KBM-7 (cell line): Measurements from ENCODE around the gene BRMS1.
A peak's percentile ranks its signal among the peaks of the same experiment; 100 is the strongest.
"Not testable (repeated sequence)": the region's sequence is repeated elsewhere in the genome, so short reads cannot be mapped to it uniquely, and the experiment has no call there.

Source experiments
- DNase-seq: peaks from one replicate; pipeline ENCODE4 v3.0.0-alpha.2; 2015
- in situ Hi-C: fragments of 300-500 bp; cut with MboI; formaldehyde crosslinking; loops from 2 replicates; pipeline ENCODE4 v1.14.3; 2020; ENCODE audit warnings: low sequenced_read_pairs, low pct_unique_long_range_greater_than_20kb, mixed read lengths

Gene BRMS1

GRCh38 chr11:66344550-66345315 lies at the start of gene BRMS1:
Gene BRMS1 (minus strand): TSS chr11:66345104. CDS start chr11:66342234, 2,870 bp downstream.
- in situ Hi-C loops, result no loop called here

GRCh38 chr11:66393954-66394353 lies 49.0 kb upstream of the BRMS1 start:
- in situ Hi-C loops, result no loop called here
- no peak for DNase-seq

More at GRCh38 chr11:66344550-66345315, at the start of gene BRMS1:
- peak; percentile 93 for DNase-seq

GRCh38 chr11:66391322-66391721 lies 46.4 kb upstream of the BRMS1 start:
- in situ Hi-C loops, result no loop called here
- DNase-seq, result no peak

GRCh38 chr11:66388780-66389386 lies 44.0 kb upstream of the BRMS1 start:
- DNase-seq, result peak; percentile 79
- in situ Hi-C loops, result no loop called here

GRCh38 chr11:66386171-66387069 lies 41.5 kb upstream of the BRMS1 start:
- DNase-seq, result peak; percentile 93
- in situ Hi-C loops, result no loop called here

GRCh38 chr11:66384316-66384715 lies 39.4 kb upstream of the BRMS1 start:
- in situ Hi-C loops, DNase-seq: not testable (repeated sequence)

- in situ Hi-C loops, result not testable (repeated sequence)
- DNase-seq, result peak; percentile 32
Measured at GRCh38 chr11:66380264-66380663, 35.4 kb upstream of the BRMS1 start.

GRCh38 chr11:66373690-66374287 lies 28.9 kb upstream of the BRMS1 start:
- DNase-seq, in situ Hi-C loops: not testable (repeated sequence)

GRCh38 chr11:66373265-66373664 lies 28.4 kb upstream of the BRMS1 start:
- in situ Hi-C loops, result no loop called here
- DNase-seq, result no peak

GRCh38 chr11:66371627-66372415 lies 26.9 kb upstream of the BRMS1 start, which contains the start of gene SLC29A2:
Gene SLC29A2 (minus strand): TSS chr11:66371760. CDS start chr11:66371591, 169 bp downstream.
- DNase-seq, result peak; percentile 87
- in situ Hi-C loops, result no loop called here

GRCh38 chr11:66369073-66369894 lies 24.4 kb upstream of the BRMS1 start:
- DNase-seq, result no peak
- in situ Hi-C loops, result no loop called here

GRCh38 chr11:66368484-66368883 lies 23.6 kb upstream of the BRMS1 start:
- in situ Hi-C loops, result no loop called here
- DNase-seq, result no peak

- no peak for DNase-seq
- in situ Hi-C loops, result no loop called here
Measured at GRCh38 chr11:66367561-66368312, 22.8 kb upstream of the BRMS1 start.

- in situ Hi-C loops, result no loop called here
- DNase-seq, result no peak
Measured at GRCh38 chr11:66366844-66367477, 22.1 kb upstream of the BRMS1 start.

- DNase-seq, result no peak
- in situ Hi-C loops, result no loop called here
Measured at GRCh38 chr11:66365711-66366619, 21.1 kb upstream of the BRMS1 start.

GRCh38 chr11:66365166-66365565 lies 20.3 kb upstream of the BRMS1 start:
- in situ Hi-C loops, result no loop called here
- DNase-seq, result no peak
